Measurements from ENCODE around the gene CNDP1. TPM values are rescaled to one million over a fixed set of nuclear protein-coding genes. Genes with fewer than 3 reads are reported as not detected.

Gene CNDP1
- total RNA-seq, 1 experiment from 2014 or later: not detected

DNA sequence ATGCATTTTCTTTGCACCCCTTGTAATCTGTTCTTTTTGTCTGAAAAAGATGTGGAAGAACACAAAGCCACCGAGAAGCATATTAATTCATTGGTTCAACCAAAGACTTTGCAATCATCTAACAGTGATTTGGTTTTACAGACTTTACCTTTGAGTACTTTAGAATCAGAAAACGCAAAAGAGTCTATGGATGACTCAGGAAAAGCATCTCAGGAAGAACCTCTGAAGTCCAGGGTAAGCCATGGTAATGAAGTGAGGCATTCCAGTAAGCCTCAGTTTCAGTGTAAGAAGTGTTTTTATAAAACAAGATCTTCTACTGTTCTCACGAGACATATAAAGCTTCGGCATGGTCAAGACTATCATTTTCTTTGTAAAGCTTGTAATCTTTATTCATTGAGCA, 98.6 kb downstream of the CNDP1 start:
- Mint-ChIP-seq H3K4me3 (ENCODE audit: unreplicated experiment) (no peak overlapping the region), H3K4me1 (ENCODE audit: insufficient read depth, unreplicated experiment) (peaks cover 9% of the 10 kb centered on the region), H3K27ac (ENCODE audit: low read depth, unreplicated experiment) (no peak overlapping the region), H3K36me3 (ENCODE audit: insufficient read depth, unreplicated experiment) (peaks cover 6% of the 10 kb centered on the region), H3K27me3 (ENCODE audit: insufficient read depth, unreplicated experiment) (no peaks in the 10 kb centered on the region), H3K9me3 (ENCODE audit: unreplicated experiment) (no peaks in the 10 kb centered on the region)
- DNase-seq (ENCODE audit: unreplicated experiment): no peak
- TF ChIP-seq, protein P1, sequence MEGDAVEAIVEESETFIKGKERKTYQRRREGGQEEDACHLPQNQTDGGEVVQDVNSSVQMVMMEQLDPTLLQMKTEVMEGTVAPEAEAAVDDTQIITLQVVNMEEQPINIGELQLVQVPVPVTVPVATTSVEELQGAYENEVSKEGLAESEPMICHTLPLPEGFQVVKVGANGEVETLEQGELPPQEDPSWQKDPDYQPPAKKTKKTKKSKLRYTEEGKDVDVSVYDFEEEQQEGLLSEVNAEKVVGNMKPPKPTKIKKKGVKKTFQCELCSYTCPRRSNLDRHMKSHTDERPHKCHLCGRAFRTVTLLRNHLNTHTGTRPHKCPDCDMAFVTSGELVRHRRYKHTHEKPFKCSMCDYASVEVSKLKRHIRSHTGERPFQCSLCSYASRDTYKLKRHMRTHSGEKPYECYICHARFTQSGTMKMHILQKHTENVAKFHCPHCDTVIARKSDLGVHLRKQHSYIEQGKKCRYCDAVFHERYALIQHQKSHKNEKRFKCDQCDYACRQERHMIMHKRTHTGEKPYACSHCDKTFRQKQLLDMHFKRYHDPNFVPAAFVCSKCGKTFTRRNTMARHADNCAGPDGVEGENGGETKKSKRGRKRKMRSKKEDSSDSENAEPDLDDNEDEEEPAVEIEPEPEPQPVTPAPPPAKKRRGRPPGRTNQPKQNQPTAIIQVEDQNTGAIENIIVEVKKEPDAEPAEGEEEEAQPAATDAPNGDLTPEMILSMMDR (IDR thresholded peaks at IDR 0.05; ENCODE audit: unreplicated experiment): no peak
- no TSS peak for BruUV-seq (replicated peaks)
- POLR2A ChIA-PET: no interaction called here
- CTCF ChIA-PET: interaction anchor here (1.5 kb wide), 1 partner anchor 10 kb away, joined by 4 read pairs; no protein-coding TSS in a partner anchor
- intact Hi-C loops (cut with micrococcal nuclease): no loop called here

DNA sequence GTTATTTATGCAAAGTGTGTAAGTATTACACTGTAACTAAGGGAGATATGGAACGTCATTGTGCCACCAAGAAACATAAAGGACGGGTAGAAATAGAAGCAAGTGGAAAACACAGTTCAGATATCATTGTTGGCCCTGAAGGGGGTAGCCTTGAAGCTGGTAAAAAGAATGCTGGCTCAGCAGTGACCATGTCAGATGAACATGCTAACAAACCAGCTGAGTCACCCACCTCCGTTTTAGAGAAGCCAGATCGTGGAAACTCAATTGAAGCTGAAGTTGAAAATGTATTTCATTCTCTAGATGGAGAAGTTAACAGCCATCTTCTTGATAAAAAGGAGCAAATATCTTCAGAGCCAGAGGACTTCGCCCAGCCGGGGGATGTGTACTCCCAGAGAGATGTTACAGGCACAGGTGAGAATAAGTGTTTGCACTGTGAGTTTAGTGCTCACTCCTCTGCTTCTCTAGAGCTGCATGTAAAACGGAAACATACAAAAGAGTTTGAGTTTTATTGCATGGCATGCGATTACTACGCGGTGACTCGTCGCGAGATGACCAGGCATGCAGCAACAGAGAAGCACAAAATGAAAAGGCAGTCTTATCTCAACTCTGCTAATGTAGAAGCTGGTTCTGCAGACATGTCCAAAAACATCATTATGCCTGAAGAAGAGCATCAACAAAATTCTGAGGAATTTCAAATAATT, 99.5 kb downstream of the CNDP1 start:
- TF ChIP-seq, protein P1 (IDR thresholded peaks at IDR 0.05; ENCODE audit: unreplicated experiment): no peak
- Mint-ChIP-seq H3K27ac (ENCODE audit: low read depth, unreplicated experiment) (no peak overlapping the region), H3K27me3 (ENCODE audit: insufficient read depth, unreplicated experiment) (no peaks in the 10 kb centered on the region), H3K4me1 (ENCODE audit: insufficient read depth, unreplicated experiment) (peaks cover 9% of the 10 kb centered on the region), H3K4me3 (ENCODE audit: unreplicated experiment) (no peak overlapping the region), H3K36me3 (ENCODE audit: insufficient read depth, unreplicated experiment) (peaks cover 6% of the 10 kb centered on the region), H3K9me3 (ENCODE audit: unreplicated experiment) (no peaks in the 10 kb centered on the region)
- TSS peak; percentile 18 for BruUV-seq (replicated peaks)
- POLR2A ChIA-PET: no interaction called here
- intact Hi-C loops (cut with micrococcal nuclease): no loop called here
- CTCF ChIA-PET: no interaction called here
- DNase-seq (ENCODE audit: unreplicated experiment): no peak

DNA sequence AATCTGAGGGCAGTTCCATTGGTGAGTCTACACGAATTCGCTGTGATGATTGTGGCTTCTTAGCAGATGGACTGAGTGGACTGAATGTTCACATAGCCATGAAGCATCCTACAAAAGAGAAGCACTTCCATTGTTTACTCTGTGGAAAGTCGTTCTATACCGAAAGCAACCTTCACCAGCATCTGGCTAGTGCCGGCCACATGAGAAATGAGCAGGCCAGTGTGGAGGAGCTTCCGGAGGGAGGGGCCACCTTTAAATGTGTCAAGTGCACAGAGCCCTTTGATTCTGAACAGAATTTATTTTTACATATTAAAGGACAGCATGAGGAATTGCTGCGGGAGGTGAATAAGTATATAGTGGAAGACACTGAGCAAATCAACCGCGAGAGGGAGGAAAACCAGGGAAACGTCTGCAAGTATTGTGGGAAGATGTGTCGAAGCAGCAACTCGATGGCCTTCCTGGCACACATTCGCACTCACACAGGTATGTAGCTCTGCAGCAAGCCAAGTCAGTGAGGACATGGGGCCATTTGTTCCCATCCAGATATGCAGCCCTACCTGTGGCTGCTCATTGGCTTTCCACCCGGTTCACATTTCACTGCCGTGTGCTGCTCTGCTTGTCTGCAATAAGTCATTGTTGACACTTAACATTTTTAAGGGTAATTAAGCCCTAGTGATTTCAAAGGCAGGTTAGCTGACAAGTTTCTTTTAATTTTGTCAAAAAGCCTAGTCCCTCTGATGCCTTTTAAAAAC, 101.1 kb downstream of the CNDP1 start:
- H3K4me3 Mint-ChIP-seq (ENCODE audit: unreplicated experiment): no peak overlapping the region
- intact Hi-C loops (cut with micrococcal nuclease): no loop called here
- POLR2A ChIA-PET: interaction anchor here (0.6 kb wide), 1 partner anchor 74 kb away, joined by 3 read pairs; no protein-coding TSS in a partner anchor
- no peaks in the 10 kb centered on the region for H3K9me3 Mint-ChIP-seq (ENCODE audit: unreplicated experiment)
- CTCF ChIA-PET: no interaction called here
- BruUV-seq (replicated peaks): no TSS peak
- H3K27me3 Mint-ChIP-seq (ENCODE audit: insufficient read depth, unreplicated experiment): no peaks in the 10 kb centered on the region
- no peak overlapping the region for H3K27ac Mint-ChIP-seq (ENCODE audit: low read depth, unreplicated experiment)
- peaks cover 6% of the 10 kb centered on the region for H3K36me3 Mint-ChIP-seq (ENCODE audit: insufficient read depth, unreplicated experiment)
- H3K4me1 Mint-ChIP-seq (ENCODE audit: insufficient read depth, unreplicated experiment): peaks cover 9% of the 10 kb centered on the region
- TF ChIP-seq, protein P1 (IDR thresholded peaks at IDR 0.05; ENCODE audit: unreplicated experiment): no peak
- no peak for DNase-seq (ENCODE audit: unreplicated experiment)

Other genes starting within 250 kb of the CNDP1 start
- gene CYB5A, start 242.5 kb upstream of the CNDP1 start, total RNA-seq (2022): 19.4 and 27.5 TPM in 2 replicates
- gene C18orf63, start 218.7 kb upstream of the CNDP1 start, total RNA-seq (2022): not detected in 2 replicates
- not detected in 2 replicates for gene DIPK1C, start 77.2 kb upstream of the CNDP1 start, total RNA-seq (2022)
- 194 and 219 TPM in 2 replicates for gene CNDP2, start 38.1 kb upstream of the CNDP1 start, total RNA-seq (2022)
- 9.5 and 9.9 TPM in 2 replicates for gene ZNF407, start 63.4 kb downstream of the CNDP1 start, total RNA-seq (2022)

Data from MCF 10A (cell line).